EL (cell line): ENCODE data around the gene CCDC175.
A peak's percentile ranks its signal among the peaks of the same experiment; 100 is the strongest.

Source experiments
- DNase-seq: peaks from one replicate; pipeline ENCODE4 v3.0.0-alpha.2; 2016

CCDC175 gene

DNA sequence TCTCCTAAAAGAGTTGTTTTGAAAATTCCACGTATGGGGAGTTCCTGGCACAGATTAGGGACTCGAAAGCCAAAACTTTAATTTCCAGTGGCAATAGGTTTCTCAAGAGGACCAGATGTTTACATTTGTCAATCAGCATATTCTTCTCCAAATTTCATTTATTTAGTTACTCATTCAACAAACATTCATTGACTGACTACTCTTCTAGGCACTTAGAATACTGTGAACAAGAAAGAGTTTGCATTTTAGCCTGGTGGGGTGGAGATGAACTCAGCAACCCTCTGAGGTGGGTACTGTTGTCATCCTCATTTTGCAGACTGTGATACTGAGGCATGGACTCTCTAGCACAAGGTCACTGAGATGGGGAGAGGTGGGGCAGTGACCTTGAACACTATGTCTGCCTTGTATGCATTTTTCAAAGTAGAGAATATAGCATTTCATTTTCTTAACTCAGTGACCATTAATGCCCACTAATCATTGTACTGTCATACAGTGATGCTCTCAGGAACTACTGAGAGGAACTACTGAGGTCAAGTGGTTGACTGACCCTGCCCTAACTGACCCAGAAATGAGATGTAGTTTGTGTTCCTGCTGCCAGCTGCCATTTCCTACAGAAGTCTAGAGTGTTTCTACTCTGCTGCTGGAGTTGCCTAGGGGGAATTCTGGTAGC lies 94.6 kb downstream of the CCDC175 start:
- peak; percentile 59 for DNase-seq

DNA sequence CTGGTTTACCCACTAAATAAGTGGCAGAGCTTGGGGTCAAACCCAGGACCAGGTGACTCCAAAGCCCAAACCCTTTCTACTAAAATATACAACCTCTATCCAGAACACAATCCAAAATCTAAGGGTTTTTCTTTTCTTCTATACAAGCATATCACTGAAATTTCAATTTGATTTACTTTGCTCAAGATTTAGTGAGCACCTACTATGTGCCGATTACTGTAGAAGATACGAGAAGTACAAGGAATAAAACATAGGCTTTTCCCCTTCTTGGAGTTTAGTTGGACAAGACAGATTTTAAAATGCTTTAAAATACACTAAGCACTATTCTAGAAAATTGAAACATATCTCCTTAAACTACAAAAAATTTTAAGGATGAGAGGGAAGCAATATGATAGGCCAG lies 95.2 kb downstream of the CCDC175 start:
- DNase-seq: no peak

DNA sequence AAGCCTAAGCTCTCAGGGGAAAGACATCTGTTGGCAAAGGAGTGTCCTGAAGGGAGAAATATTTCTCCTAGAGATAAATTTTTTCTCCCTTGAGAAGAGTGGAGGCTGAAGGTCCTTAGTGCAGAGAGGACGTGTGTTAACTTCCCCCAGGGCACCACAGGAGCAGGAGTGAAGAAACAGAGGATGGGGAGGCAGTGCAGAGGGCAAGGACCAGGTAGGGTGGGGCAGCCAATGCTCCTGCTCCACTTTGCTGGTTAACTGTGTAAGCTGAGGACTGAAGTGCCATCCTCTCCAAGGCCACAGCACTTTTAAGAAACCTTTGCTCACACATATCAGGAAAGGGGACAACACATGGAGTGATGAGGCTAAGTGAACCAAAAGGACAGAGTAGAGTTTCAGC lies 96.4 kb downstream of the CCDC175 start:
- DNase-seq: no peak

DNA sequence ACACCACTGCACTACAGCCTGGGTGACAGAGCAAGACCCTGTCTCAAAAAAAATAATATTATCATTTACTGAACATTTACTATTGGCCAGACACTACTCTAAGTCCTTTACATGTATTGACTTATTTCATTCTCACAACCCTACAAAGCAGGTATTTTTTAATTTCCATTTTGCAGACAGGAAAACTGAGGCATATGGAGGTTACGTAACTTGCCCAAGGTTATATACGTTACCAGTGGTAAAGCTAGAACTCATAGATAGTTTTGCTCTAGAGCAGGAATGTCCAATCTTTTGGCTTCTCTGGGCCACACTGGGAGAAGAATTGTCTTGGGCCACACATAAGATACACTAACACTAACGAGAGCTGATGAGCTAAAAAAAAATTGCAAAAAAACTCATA lies 98.1 kb downstream of the CCDC175 start:
- DNase-seq: no peak

DNA sequence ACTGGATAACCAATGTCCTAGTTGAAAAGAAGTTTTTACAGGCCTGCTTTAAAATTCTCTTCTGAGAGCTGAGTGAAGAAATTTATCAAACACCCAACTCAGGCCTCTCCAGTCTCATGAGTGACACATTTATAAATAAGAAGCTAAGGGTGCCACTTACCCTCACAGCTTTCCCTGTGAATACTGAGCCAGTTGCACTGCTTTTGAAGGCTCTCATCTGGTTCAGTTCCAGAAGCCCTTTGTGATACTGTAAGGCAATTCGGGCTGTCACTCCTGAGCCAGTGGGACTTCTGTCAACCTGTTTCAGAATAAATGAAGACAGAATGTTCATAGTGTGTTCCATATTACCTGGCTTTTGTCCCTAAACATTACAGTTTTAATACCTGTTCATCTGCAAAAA lies 100.9 kb downstream of the CCDC175 start:
- no peak for DNase-seq

DNA sequence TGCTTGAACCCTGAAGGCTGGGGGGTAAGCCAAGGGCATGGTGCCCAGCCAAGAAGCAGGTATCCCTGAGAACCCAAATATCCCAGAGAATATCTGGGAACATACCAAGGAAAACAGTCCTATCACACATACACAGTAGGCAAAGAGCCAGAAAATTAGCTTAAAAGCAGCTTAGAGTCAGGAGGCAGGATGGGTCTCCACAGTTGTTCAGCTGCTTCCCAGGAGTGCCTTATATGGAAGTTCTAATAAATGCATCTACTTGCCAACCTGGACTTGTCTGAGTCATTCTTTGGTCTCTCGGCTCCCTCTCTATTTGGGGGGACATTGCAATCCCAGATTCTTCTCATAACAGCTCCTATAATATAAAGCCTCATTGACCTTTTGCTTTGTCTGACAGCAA lies 102.4 kb downstream of the CCDC175 start:
- DNase-seq: peak; percentile 56

DNA sequence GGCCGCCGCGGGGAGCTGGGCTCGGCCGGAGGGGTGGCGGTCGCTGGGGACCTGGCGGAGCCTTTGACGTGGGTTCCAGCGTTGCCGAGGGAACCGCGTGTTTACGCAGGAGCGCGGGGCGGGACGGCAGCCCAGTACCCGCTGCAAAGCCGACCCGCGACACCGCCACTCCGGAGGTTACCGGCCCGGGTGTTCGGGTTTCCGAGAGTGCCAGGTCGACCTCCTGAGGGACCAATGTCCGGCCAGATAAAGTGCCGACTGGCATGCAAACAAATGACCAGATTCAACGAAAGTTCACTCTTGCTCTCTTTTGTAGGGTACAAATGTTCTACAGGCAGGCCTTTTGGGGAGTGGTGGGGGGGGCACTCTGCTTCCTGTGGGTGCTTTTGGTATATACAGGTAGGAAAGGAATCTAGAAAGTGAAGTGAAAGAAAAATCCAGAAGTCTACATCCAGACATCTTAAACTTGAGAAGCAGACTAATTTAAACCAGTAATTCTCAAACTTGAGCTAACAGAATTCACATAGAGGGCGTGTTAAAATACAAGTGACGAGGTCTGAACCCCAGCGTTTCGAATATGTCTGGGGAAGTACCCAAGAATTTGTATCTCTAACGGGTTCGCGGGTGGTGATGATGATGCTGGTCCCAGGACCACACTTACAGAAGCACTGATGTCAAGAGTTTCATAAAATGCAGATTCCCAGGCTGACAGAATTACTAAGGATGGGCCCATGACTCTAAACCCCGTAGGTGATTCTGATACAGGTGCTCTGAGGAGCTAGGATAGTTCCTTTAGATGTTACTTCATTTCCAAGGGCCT lies 111.1 kb downstream of the CCDC175 start, which contains the start of gene GPR135:
GPR135 (minus strand) TSS at position 65 of the 820 bp plus-strand sequence. CDS start 154 bp downstream, outside the sequence.
- no peak for DNase-seq

DNA sequence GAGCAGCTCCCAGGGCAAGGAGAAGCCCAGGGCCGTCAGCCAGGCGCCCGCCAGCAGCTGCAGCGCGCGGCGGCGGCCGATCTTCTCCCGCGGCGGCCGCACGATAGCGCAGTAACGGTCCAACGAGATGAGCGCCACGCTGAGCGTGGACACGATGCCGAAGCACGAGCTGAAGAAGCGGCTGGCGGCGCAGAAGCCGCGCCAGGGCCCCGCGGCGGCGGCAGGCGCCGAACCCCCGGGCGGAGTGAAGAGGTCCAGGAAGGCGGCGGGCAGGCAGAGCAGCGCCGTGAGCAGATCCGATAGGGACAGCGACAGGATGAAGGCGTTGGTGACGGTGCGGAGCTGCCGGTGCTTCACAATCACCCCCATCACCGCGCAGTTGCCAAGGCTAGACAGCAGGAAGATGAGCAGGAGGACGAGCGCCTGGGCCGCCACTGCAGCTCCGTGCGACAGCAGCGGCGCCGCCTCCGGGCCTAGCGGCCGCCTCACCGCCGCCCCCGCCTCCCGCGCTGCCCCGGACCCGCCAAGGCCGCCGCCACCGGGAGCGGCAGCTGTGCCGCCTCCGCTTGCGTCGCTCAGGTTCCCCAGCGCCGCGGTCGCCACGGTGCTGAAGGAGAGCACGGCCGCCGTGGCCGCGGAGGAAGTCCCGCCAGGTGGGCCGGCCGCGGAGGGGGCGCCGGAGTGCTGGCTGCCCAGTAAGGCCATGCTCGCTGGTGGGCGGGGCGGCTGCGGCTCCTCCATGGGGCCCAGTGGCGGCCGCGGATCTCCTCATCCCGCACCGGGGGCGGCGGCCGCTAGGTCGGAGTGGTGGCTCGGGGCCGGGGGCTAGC lies 111.9 kb downstream of the CCDC175 start:
- peak; percentile 58 for DNase-seq

DNA sequence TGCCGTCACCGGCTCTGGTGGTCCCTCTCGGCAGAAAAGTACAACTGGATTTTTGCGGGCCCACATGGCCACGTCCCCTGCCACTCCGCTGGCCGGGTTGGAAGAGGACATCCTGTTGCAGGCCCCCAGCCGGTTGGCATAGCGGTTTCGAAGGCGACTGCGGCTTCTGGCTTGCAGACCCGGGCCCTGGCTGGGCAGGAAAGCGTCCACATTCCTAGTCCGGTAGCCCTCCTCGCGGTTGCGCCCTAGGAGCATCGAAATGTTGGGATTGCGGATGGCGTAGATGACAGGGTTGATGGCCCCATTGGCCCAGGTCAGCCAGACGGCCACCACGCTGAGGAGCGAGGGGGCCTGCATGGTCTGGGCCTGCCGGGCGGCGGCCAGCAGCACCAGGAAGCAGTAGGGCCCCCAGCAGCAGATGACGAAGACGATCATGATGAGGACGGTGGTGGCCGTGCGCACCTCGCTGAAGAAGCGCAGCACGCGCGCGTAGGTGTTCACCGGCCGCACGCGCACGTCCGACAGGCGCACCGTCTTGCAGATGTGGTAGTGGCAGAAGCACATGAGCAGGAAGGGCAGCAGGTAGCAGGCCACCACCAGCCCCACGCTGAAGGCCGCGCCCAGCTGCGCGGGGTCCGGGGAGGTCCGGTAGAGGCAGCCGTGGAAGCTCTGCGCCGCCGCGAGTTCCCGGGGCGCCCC lies 112.7 kb downstream of the CCDC175 start:
- DNase-seq: no peak

DNA sequence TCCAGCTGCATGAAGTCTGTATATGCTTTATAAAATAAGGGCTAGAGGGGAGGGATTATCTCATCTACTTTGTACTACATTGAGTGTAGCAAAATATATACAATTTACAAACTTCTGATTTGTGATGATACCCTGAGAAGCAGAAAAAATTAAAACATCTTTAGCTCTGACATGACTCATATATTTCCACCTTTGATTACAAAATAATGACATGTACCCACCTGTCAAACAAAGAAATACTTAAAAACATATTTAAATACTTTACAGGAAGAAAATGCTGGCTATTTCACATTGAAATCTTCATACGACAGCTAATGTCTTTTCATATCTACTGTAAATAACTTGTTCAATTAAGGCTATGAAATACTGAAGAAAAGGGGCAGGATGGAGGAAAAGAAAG lies 114.7 kb downstream of the CCDC175 start:
- DNase-seq: no peak

DNA sequence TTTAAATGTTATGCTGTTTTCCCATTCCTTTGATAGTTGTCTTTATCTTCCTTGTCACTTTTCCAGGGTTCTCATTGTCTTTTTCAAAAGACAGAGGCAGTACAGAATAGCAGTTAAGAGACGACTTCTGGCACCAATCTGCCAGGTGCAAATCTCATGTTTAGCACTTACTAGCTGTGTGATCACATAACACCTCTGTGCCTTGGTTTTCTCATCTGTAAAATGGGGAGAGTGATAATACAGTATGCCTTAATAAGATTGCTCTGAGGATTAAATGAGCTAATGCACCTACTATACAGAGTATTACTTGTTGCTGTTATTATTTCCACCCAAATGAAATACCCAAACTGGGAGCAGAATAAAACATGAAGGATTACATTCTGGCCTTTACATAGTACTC lies 116.2 kb downstream of the CCDC175 start:
- DNase-seq: no peak

DNA sequence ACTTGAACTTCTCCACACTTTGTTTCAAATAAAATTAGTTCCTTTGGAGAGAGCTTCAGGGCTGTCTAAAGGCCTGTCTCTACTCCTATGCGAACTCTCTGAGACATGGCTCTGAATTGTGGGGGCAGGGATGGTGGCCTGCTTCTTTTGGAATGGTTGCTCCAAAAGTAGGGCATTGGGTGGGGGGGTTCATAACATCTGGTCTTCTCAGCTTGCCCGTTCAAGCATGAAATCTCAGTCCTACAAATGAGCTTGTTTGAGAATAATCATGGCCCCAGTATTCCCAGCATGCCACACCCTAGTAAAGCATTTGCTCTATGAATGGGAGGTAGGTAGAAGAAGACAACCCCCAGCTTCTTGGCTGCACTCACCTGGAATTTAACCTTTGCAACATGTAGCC lies 118.1 kb downstream of the CCDC175 start:
- DNase-seq: no peak

DNA sequence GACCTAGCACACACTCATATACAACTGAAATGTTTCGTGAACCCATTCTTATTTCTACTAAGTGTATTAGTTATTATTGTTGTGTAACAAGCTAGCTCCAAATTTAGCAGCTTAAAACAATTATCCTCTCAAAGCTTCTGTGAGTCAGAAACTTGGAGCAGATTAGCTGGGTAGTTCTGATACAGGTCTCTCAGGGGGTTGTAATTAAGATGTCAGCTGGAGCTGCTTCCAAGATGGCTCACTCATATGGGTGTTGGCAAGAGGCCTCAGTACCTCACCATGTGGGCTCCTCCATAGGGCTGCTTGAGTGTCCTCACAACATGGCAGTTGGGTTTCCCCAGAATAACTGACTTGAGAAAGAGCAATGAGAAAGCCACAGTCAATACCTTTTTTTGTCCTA lies 121.2 kb downstream of the CCDC175 start:
- DNase-seq: peak; percentile 32
